ENCODE results near the gene HOXA2. TPM values are rescaled to one million over a fixed set of nuclear protein-coding genes. Genes with fewer than 3 reads are reported as not detected.

The HOXA2 gene
- total RNA-seq, 2 experiments from 2014 or later, result 0.25 to 0.42 TPM

DNA sequence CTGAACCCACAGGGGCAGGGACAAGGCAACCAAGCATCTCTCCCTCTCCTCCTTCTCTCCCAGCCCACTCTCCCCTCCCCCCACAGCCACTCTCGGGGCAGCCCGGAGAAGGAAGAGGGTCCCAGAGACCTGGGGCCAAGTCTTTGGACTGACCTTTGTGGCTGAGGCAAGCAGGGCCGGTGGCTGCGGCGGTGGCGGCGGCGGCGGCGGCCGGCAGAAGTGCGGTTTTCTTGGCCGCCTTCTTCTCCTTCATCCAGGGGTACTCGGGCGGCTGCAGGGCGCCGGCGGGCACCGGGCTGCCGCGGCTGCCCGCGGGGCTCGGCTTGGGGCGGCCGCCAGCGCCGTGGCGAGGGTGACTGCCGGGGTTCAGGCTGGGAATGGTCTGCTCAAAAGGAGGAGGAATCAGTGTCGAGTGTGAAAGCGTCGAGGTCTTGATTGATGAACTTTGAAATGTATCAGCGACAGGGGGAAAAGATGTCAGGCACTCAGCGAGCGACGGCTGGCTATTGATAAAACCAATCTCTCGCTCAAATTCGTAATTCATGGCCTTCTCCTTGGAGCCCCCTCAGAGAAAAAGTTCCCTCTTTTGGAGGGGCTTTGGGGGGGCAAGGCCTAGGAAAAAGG lies 414 bp downstream of the HOXA2 start:
- intact Hi-C loops (cut with micrococcal nuclease; ENCODE audit: unreplicated experiment), result no loop called here
- BruUV-seq (replicated peaks), result no TSS peak

DNA sequence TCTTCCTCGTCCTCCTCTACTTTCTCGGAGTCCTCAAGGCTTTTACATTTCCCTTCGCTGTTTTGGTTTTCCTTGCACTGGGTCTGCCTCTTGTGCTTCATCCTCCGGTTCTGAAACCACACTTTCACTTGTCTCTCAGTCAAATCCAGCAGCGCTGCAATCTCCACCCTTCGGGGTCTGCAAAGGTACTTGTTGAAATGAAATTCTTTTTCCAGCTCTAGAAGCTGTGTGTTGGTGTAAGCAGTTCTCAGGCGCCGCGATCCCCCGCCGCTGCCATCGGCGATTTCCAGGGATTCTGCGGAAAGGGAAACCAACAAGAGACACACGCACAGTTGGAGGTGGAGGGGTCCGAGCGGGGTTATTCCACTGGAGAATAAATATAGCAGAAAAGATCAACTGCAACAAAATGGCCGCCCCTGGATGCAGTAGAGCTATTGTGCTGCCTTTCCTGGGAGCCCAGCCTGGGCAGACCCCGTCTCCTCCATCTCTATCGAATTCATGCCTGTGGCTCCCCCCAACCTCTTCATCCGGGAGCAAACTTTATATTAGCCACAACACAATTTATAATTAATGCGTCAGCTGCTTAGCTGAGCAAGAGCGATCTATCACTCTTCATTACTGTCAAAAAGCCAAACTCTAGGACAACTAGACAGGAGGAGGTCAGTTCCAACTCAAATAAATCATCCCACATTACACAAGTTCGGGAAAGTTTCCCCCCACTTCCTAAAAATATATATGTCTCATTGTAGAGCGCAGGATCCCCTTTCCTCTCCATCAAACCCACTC lies 1.1 kb downstream of the HOXA2 start:
- Histone ChIP-seq H3K4me1 (ENCODE audit: insufficient read depth, low read length, poor library complexity, severe bottlenecking) (peaks cover 11% of the 10 kb centered on the region), H3K79me2 (ENCODE audit: insufficient read depth, low read depth, low read length) (no peaks in the 10 kb centered on the region; the same call in 1 of the 2 replicates), H4K20me1 (ENCODE audit: insufficient read depth, low read length) (peaks cover 5% of the 10 kb centered on the region; the same call in 1 of the 2 replicates), H3K4me2 (ENCODE audit: low read length) (no peak overlapping the region), H3K27ac (ENCODE audit: low read depth, low read length, poor library complexity, severe bottlenecking) (no peak overlapping the region), H3K9me2 (ENCODE audit: insufficient read depth, low read length) (no peaks in the 10 kb centered on the region), H2AFZ (ENCODE audit: low read length) (no peak overlapping the region), H3K36me3 (ENCODE audit: insufficient read depth, low read length) (no peaks in the 10 kb centered on the region), H3K4me3 (ENCODE audit: low read depth, low read length, poor library complexity, severe bottlenecking) (no peak overlapping the region), H3K9me3 (ENCODE audit: low read length) (no peaks in the 10 kb centered on the region)
- TF ChIP-seq, protein P1, sequence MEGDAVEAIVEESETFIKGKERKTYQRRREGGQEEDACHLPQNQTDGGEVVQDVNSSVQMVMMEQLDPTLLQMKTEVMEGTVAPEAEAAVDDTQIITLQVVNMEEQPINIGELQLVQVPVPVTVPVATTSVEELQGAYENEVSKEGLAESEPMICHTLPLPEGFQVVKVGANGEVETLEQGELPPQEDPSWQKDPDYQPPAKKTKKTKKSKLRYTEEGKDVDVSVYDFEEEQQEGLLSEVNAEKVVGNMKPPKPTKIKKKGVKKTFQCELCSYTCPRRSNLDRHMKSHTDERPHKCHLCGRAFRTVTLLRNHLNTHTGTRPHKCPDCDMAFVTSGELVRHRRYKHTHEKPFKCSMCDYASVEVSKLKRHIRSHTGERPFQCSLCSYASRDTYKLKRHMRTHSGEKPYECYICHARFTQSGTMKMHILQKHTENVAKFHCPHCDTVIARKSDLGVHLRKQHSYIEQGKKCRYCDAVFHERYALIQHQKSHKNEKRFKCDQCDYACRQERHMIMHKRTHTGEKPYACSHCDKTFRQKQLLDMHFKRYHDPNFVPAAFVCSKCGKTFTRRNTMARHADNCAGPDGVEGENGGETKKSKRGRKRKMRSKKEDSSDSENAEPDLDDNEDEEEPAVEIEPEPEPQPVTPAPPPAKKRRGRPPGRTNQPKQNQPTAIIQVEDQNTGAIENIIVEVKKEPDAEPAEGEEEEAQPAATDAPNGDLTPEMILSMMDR (conservative IDR thresholded peaks at IDR 0.05; ENCODE audit: low read length), result no peak
- no peak for TF ChIP-seq EZH2phosphoT487 (IDR thresholded peaks at IDR 0.05; ENCODE audit: borderline replicate concordance, low read depth, low read length)
- ChIA-PET CTCF (ENCODE audit: unreplicated experiment) (no interaction called here), POLR2A (no interaction called here)
- intact Hi-C loops (cut with micrococcal nuclease; ENCODE audit: unreplicated experiment), result no loop called here
- DNase-seq (ENCODE audit: low spot score), result no peak
- no TSS peak for BruUV-seq (replicated peaks)

More for the DNA sequence above, 414 bp downstream of the HOXA2 start:
- H3K9me3 ChIP-seq (ENCODE audit: low read length), result no peaks in the 10 kb centered on the region
- TF ChIP-seq, protein P1 (conservative IDR thresholded peaks at IDR 0.05; ENCODE audit: low read length), result no peak
- no peak for TF ChIP-seq EZH2phosphoT487 (IDR thresholded peaks at IDR 0.05; ENCODE audit: borderline replicate concordance, low read depth, low read length)
- no peaks in the 10 kb centered on the region for H3K9me2 ChIP-seq (ENCODE audit: insufficient read depth, low read length)
- DNase-seq (ENCODE audit: low spot score), result no peak
- no peak overlapping the region for H2AFZ ChIP-seq (ENCODE audit: low read length)
- H3K4me3 ChIP-seq (ENCODE audit: low read depth, low read length, poor library complexity, severe bottlenecking), result no peak overlapping the region
- no peak overlapping the region for H3K4me2 ChIP-seq (ENCODE audit: low read length)
- CTCF ChIA-PET (ENCODE audit: unreplicated experiment), result no interaction called here
- peaks cover 3% of the 10 kb centered on the region; the same call in 1 of the 2 replicates for H4K20me1 ChIP-seq (ENCODE audit: insufficient read depth, low read length)
- no peak overlapping the region for H3K27ac ChIP-seq (ENCODE audit: low read depth, low read length, poor library complexity, severe bottlenecking)
- no peaks in the 10 kb centered on the region for H3K36me3 ChIP-seq (ENCODE audit: insufficient read depth, low read length)
- H3K79me2 ChIP-seq (ENCODE audit: insufficient read depth, low read depth, low read length), result no peaks in the 10 kb centered on the region; the same call in 1 of the 2 replicates
- POLR2A ChIA-PET, result no interaction called here
- H3K4me1 ChIP-seq (ENCODE audit: insufficient read depth, low read length, poor library complexity, severe bottlenecking), result peaks cover 7% of the 10 kb centered on the region

Measured in OCI-LY7 (cell line).